ENCODE data around the gene HEPN1. TPM values are rescaled to one million over a fixed set of nuclear protein-coding genes. Genes with fewer than 3 reads are reported as not detected.
A peak's percentile ranks its signal among the peaks of the same experiment; 100 is the strongest.

Gene HEPN1
- total and polyA plus RNA-seq, 2 of the 4 experiments (the other 2 are of a cell fraction): not detected

DNA sequence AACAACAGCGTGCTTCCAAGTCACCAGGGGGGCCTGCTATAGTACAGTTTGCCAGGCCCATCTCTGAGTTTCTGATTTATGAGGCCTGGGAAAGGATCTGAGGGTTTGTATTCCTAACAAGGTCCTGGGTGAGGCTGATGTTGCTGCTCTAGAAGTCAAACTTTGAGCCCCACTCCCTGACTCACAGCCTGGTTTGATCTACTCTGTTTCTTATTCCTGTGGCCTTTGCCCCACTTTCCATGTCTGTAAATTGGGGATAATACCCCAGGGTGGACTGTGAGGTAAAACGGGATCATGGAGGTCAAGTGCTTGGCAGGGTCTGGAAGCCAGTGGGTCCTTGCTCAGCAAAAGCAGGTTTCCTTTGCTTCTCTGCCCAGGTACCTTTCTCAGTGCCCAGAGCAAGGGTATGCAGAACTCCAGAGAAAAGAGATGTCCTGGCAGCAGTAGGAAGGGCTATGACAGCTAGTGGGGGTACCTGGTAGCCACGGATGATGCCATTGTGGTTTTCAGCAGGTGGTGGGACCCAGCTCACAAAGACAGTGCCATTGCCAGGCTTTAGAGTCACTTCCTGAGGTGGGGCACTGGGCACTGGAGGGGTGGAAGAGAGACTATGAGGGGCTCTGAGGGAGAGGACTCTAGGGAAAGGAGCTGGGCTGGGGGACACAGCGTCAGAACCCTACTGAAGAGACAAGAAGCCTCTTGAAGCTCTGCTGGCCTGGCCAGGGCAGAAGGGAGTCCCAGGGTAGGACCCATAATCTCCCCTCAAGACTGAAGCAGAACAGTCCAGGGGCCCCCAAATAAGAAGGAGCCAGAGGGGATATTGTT, 24.2 kb upstream of the HEPN1 start:
- no peak overlapping the region for H3K56ac ChIP-seq (ENCODE audit: extremely low read depth, insufficient read depth, low read length)
- dilution Hi-C loops (cut with HindIII; ENCODE audit: low sequenced_read_pairs, unreplicated experiment): no loop called here
- H3K36me3 ChIP-seq (ENCODE audit: control insufficient read depth, insufficient read depth, low read length): no peaks in the 10 kb centered on the region
- intact Hi-C loops (cut with micrococcal nuclease): no loop called here
- H3K9me3 ChIP-seq (ENCODE audit: control insufficient read depth, insufficient read depth, low read length): no peaks in the 10 kb centered on the region
- POLR2A ChIA-PET (ENCODE audit: unreplicated experiment): no interaction called here
- no peak overlapping the region for H3K18ac ChIP-seq (ENCODE audit: low read depth, low read length)
- no peak overlapping the region for H3K27ac ChIP-seq (ENCODE audit: insufficient read depth, low read length)
- peak overlapping the region; percentile 65; the same call in 1 of the 2 replicates for H3K14ac ChIP-seq (replicated peaks; ENCODE audit: low read depth, low read length)
- H3K4me1 ChIP-seq (ENCODE audit: control insufficient read depth, insufficient read depth, low read length): peaks cover 27% of the 10 kb centered on the region
- H3K23ac ChIP-seq (ENCODE audit: low read depth, low read length): no peak overlapping the region
- H2BK120ac ChIP-seq (ENCODE audit: low read depth, low read length): peak overlapping the region; percentile 48
- H3K4me2 ChIP-seq (ENCODE audit: low read depth, low read length): no peak overlapping the region
- H3K9me1 ChIP-seq (ENCODE audit: insufficient read depth, low read length): peaks cover 31% of the 10 kb centered on the region
- peak overlapping the region; percentile 75 for H2AK9ac ChIP-seq (replicated peaks; ENCODE audit: low read depth, low read length, poor library complexity)
- no peaks in the 10 kb centered on the region for H4K20me1 ChIP-seq (ENCODE audit: insufficient read depth, low read length)
- BruUV-seq (replicated peaks): no TSS peak
- H2AK5ac ChIP-seq (ENCODE audit: low read depth, low read length): peak overlapping the region; percentile 80
- no peaks in the 10 kb centered on the region for H3K27me3 ChIP-seq (ENCODE audit: control insufficient read depth, insufficient read depth, low read length)
- H2BK20ac ChIP-seq (ENCODE audit: low read depth, low read length): peak overlapping the region; percentile 33; the same call in 1 of the 2 replicates
- H4K91ac ChIP-seq (ENCODE audit: insufficient read depth, low read depth, low read length): 0 out of 2 replicates have a peak overlapping the region, but pooled peaks have one; percentile 23
- CTCF ChIA-PET: no interaction called here
- 13% methylated on average over 1 of the region's 4 CpGs; no CpG with 5 or more reads in 1 of the 2 experiments for WGBS, 2 experiments (ENCODE audit: extremely low coverage in 2 of 2, insufficient read length in 1 of 2)
- DNase-seq (no peak), ATAC-seq (ENCODE audit: low read depth) (no peak)
- H2AFZ ChIP-seq (replicated peaks; ENCODE audit: low read length, poor library complexity): peak overlapping the region; percentile 36
- no peak overlapping the region for H3K4me3 ChIP-seq (ENCODE audit: insufficient read depth, low read depth, low read length)
- no peak overlapping the region for H2BK5ac ChIP-seq (ENCODE audit: low read depth, low read length, poor library complexity, severe bottlenecking)
- H3K4ac ChIP-seq (ENCODE audit: low read depth, low read length): no peak overlapping the region
- H2BK15ac ChIP-seq (ENCODE audit: low read depth, low read length): peak overlapping the region; percentile 39; the same call in 1 of the 3 replicates
- peaks cover 0 to 5% of the 10 kb centered on the region in 2 experiments; a peak in 2 of 4 replicates for H3K79me1 ChIP-seq (ENCODE audit: low read depth in 1 of 2, low read length in 2 of 2)
- H4K5ac ChIP-seq (ENCODE audit: low read depth, low read length): no peak overlapping the region
- in situ Hi-C loops (cut with MboI; ENCODE audit: low sequenced_read_pairs): no loop called here
- H4K8ac ChIP-seq (ENCODE audit: low read depth in 2 of 2, low read length in 2 of 2): 0 out of 4 replicates have a peak overlapping the region, but pooled peaks of 1 of the 2 experiments have one; percentile 4
- H3K9ac ChIP-seq (ENCODE audit: low read depth, low read length): no peak overlapping the region
- TF ChIP-seq CHD1 (IDR thresholded peaks at IDR 0.05; ENCODE audit: low read depth, low read length) (no peak), RCOR1 (IDR thresholded peaks at IDR 0.05; ENCODE audit: insufficient replicate concordance, low read length) (no peak), USF2 (IDR thresholded peaks at IDR 0.05; ENCODE audit: low read depth, low read length) (no peak), NFE2L2 (IDR thresholded peaks at IDR 0.05; ENCODE audit: low read depth, low read length) (no peak), CEBPB (IDR thresholded peaks at IDR 0.05; ENCODE audit: low read depth, low read length) (no peak), POLR2A (IDR thresholded peaks at IDR 0.05; ENCODE audit: low read depth, low read length) (no peak), ELK1 (IDR thresholded peaks at IDR 0.05; ENCODE audit: borderline replicate concordance, low read depth, low read length) (no peak), FOS (IDR thresholded peaks at IDR 0.05; ENCODE audit: low read depth, low read length) (no peak), SMC3 (IDR thresholded peaks at IDR 0.05; ENCODE audit: low read depth, low read length) (no peak), RFX5 (IDR thresholded peaks at IDR 0.05; ENCODE audit: low read depth, low read length) (no peak), RAD21 (IDR thresholded peaks at IDR 0.05; ENCODE audit: low read length) (no peak), CTCF (conservative IDR thresholded peaks at IDR 0.05; ENCODE audit: low read depth, low read length) (no peak), MAZ (IDR thresholded peaks at IDR 0.05; ENCODE audit: borderline replicate concordance, low read depth, low read length) (no peak), MXI1 (IDR thresholded peaks at IDR 0.05; ENCODE audit: borderline replicate concordance, low read depth, low read length) (no peak)

All from IMR-90 (cell line).